ENCODE results near the gene FFAR1.
"Not testable (repeated sequence)": the region's sequence is repeated elsewhere in the genome, so short reads cannot be mapped to it uniquely, and the experiment has no call there.

FFAR1 gene

DNA sequence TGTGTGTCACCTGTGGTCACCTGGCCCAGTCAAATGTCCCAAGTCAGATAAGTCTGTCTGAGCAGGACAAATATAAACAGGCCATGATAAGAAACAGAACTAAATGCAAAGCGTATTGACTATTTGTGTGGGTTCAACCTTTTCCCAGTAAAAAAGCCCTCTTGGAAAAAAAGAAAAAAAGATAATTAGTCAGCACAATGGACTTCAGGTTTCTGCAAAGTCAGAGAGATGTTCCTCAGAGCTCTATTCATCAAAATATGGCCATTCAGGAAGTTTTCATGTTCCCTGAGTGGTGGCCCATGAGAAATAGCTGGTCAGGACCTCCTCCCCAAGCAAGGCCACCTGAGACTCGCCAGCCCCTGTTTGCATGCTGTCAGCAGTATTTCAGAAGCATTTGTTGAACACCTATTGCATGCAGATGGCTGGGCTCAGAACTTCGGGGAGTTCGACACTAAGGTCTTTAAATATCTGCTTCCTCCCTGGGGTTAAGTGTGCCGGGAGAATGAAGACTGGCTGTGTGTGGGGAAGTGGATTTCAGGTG is 13.2 kb downstream of the FFAR1 start:
- DNase-seq (ENCODE audit: low read depth): no peak

DNA sequence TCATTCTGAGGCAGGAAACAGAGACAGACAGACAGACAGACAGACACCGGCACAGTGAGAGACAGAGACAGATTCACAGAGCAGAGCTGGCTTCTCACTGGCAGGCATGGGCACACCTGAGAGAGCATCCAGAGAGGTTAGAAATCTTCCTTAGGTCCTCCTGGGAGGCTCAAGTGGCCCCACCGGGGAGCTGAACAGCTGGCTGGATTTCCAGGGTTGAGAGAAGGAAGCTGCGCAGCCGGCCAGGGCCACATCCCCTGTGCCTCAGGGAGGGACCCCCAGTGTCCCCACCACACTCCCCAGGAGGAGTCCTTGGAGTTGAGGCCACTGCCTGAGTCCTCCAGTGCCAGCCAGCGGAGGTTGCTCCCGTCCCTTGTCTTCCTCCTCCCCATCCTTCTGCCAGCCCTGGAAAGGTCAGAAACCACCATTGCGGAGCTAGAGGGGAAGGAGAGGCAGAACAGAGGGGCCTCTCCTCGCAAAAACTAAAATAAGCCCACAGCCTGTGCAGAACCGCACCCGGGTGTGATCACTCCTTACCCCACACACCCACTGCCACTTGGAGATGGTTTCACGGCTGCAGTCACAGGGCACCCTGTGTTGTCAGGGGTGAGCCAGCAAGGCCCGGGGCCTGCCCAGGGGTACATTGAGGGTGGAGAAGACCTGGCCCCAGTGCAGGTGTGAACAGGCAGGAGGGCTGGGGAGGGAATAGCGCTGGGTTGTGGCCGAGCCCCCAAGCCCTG is 14.7 kb downstream of the FFAR1 start:
- no peak for DNase-seq (ENCODE audit: low read depth)

DNA sequence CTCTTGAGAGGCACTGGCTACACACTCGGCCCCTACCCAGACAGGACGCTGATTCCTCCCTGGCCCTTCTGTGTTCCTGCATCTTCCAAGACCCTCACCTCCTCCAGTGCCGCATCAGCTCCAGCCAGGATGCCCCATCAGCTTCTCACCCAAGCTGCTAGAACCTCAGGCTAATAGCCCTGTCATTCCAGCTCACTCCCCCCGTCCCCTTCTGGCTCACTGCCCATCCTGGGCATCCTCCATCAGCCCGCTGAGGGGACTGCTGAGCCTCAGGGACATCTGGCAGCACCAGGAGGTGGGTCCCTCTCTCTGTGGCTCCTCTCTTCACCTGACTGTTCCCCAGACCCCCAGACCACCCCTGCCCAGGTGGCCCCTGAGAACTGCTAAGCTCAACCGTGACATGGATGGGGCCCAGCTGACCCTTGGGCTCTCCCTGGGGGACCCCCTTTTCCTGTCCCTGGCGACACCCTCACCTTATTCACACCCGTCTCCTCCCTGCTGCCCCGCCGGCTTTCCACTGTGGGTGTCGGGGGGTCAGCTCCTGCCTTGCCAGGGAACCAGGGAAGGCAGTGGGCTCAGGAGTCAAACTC is 15.4 kb downstream of the FFAR1 start:
- DNase-seq (ENCODE audit: low read depth): no peak

DNA sequence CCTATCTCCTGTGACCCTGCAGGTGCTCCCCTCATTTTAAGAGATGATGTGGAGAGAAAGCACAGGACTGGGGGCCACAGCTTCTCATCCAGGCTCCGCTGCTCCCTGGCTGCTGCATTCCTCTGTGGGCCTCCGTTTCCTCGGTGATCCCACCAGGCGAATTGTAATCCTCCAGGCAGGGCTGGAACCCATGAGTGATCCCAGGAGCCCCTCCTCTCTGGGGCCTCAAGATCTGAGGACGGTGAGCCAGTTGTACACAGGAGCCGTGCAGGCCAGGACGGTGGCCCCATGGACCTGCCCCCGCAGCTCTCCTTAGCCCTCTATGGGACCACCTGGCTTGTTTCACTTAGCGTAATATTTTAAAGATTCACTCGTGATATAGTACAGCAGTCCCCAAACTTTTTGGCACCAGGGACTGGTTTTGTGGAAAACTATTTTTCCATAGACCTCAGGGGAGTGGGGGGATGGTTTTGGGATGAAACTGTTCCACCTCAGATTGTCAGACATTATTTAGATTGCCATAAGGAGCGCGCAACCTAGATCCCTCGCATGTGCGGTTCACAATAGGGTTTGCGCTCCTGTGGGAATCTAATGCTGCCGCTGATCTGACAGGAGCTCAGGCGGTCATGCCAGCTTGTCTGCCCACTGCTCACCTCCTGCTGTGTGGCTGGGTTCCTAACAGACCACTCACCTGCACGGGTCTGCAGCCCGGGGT is 16.2 kb downstream of the FFAR1 start:
- no peak for DNase-seq (ENCODE audit: low read depth)

DNA sequence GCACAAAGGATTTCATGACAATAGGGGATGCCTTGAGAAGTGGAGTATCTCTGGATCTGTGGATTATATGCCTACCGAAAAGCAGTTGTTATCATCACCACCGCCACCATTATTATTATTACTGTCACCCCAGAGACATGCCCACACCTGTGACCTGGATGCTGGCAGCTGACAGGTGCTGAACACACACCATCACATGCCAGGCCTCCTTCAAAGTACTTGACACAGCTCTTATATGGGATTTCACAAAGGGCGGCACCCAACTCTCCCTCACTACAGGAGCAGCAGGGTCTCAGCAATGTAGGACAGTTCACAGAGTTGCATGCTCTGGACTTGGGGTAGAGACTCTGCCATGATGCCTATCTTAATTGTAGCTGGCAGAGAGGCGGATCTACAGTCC is 17.6 kb downstream of the FFAR1 start:
- no peak for DNase-seq (ENCODE audit: low read depth)

DNA sequence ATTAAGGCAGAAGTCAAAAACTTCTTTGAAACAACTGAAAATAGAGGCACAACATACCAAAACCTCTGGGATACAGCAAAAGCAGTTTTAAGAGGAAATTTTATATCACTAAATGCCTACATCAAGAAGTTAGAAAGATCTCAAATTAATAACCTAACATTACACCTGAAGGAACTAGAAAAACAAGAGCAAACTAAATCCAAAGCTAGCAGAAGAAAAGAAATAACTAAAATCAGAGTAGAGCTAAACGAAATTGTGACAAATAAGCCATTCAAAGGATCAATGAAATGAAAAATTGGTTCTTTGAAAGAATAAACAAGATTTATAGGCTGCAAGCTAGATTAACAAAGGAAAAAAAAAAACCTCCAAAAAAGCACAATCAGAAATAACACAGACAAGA is 20.7 kb downstream of the FFAR1 start:
- DNase-seq (ENCODE audit: low read depth): no peak

DNA sequence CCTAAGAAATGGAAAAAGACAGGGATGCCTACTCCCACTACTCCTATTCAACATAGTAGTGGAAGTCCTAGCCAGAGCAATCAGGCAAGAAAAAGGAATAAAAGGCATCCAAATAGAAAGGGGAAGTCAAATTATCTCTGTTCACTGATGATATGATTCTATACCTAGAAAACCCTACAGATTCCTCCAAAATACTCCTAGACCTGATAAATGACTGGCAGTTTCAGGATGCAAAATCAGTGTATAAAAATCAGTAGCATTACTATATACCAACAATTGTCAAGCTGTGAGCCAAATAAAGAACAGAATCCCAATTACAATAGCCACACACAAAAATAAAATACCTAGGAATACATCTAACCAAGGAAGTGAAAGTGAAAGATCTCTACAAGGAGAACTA is 21.8 kb downstream of the FFAR1 start:
- DNase-seq (ENCODE audit: low read depth): no peak

DNA sequence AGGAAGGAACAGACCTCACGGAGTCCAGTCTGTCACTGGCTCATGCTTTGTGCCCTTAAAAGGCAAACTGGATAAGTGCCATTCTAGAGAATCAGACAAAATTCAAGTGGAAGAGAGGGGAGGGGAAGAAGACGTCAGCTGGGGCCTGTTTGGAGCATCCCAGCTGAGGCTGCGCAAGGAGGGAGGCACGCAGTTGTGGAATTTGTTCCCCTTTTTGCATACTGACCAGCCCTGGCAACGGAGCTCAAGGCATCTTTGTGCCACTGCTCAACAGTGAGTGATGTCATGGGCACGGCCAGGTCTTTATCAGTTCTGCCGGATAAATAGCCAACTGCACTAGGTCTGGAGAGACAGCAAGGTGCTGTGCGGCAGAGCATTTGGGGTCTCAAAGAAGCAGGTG is 23.0 kb downstream of the FFAR1 start, which contains the start of gene GPR42:
Gene GPR42, plus strand, starts transcription at position 347 of the 400 bp plus-strand sequence. CDS start 292 bp downstream, outside the sequence.
- DNase-seq (ENCODE audit: low read depth): no peak

DNA sequence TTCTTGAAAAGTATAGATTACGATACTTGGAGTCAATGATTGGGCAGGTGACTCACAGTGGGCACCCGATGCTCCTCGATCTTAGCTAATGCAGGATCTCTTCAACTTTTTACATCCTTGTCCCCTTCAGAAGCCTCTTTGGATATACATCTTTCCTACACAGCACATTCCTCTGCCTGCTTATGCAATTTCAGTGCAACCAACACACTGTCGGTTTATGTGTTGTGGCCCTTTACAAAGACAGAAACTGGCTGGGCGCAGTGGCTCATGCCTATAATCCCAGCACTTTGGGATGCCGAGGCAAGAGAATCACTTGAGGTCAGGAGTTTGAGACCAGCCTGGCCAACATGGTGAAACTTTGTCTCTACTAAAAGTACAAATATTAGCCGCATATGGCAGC is 25.8 kb downstream of the FFAR1 start:
- DNase-seq (ENCODE audit: low read depth): no peak

DNA sequence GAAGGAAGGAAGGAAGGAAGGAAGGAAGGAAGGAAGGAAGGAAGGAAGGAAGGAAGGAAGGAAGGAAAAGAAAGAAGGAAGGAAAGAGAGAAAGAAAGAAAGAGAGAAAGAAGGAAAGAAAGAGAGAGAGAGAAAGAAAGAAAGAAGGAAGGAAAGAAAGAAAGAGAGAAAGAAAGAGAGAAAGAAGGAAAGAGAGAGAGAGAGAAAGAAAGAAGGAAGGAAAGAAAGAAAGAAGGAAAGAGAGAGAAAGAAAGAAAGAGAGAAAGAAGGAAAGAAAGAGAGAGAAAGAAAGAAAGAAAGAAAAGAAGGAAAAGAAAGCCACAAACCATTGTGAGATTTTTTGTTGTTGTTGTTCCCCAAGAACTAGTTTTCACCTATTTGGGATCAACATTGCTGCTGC is 26.3 kb downstream of the FFAR1 start:
- DNase-seq (ENCODE audit: low read depth): not testable (repeated sequence)

DNA sequence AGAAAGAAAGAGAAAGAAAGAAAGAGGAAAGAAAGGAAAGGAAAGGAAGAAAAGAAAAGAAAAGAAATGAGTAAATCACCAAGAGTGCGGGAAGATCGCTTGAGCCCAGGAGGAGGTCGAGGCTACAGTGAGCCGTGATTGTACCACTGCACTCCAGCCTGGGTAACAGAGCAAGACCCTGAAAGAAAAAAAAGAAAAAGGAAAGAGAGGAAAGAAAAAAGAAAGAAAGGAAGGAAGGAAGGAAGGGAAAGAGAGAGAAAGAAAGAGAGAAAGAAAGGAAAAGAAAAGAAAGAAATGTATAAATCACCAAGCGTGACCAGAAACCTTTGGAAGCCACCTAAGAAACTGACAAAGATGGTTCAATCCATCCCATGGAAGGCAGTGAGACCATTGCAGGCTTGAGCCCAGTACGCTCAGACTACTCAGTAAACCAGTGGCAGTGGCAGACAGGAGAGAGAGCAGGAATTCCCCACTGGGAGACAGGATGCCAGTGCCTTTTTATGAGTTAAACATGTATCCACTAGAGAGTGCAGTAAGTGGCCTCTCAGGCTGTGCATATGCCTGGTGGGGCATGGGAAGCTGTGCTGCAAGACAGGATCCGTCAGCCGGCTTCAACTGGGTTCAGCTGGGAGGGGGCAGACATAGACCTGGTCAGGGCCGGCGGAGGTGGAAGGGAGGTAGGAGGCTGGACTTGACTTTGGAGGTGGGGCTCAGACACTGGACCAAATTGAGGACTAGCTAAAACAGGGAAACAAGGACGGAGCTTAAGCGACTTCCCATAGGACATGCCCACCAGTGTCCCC is 28.0 kb downstream of the FFAR1 start:
- DNase-seq (ENCODE audit: low read depth): no peak

DNA sequence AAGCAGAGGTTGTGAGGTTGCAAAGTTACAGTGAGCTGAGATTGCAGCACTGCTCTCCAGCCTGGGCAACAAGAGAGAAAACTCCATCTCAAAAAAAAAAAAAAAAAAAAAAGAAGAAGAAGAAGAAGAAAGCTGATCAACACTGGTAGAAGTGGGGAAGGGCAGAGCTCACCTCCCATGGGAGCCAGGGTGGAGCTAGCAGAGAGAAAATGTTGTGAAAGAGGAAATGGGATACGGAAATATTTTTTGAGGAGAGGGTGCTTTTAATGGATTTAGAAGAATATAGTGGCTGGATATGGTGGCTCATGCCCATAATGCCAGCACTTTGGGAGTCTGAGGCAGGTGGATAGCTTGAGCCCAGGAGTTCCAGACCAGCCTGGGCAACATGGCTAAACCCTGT is 30.0 kb downstream of the FFAR1 start:
- no peak for DNase-seq (ENCODE audit: low read depth)

DNA sequence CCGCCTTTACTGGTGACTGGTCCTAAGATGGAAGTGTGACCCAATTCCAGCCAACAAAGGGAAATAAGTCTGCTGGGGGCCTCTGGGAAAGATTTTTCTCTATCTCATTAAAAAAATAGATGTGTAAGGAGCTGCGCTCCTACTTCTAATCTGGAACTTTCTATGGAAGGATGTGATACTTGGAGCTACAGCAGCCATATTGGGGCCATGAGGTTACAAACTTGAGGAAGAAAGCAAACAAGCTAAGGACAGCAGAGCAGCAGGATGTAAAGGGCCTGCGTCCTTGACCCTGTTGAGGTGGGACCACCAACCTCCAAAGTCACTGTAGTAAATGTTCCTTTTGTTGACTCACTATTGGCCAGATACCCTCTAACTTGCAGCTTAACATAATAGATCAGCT is 30.7 kb downstream of the FFAR1 start:
- DNase-seq (ENCODE audit: low read depth): no peak

DNA sequence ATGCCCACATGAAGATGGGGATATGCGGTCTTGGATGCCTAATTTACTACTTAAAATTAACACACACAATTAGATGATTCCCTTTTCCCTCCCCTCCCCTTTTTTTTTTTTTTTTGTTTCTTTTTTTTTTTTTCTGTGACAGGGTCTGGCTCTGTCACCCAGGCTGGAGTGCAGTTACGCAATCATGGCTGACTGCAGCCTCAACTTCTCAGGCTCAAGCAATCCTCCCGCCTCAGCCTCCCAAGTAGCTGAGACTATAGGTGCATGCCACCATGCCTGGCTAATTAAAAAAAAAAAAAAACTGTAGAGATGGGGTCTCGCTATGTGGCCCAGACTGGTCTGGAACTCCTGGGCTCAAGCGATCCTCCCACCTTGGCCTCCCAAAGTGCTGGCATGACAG is 31.8 kb downstream of the FFAR1 start:
- not testable (repeated sequence) for DNase-seq (ENCODE audit: low read depth)

DNA sequence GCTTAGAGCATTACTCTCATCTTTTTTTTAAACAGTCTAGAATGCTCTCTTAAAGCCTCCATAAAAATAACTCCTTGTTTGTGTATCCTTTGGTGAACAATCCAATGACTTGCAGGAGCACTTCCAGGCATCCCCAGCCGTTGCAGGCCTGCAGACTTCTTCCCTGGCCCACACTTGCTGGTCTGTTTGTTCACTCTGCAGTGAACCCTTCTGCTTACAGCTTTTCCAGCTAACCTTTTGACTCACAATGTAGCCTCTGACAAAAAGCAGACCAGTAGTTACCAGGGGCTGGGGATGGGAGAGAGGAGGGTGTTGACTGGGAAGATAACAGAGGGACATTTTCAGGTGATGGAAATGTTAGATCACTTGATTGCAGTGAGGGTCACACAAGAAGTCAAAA is 32.3 kb downstream of the FFAR1 start:
- DNase-seq (ENCODE audit: low read depth): no peak

DNA sequence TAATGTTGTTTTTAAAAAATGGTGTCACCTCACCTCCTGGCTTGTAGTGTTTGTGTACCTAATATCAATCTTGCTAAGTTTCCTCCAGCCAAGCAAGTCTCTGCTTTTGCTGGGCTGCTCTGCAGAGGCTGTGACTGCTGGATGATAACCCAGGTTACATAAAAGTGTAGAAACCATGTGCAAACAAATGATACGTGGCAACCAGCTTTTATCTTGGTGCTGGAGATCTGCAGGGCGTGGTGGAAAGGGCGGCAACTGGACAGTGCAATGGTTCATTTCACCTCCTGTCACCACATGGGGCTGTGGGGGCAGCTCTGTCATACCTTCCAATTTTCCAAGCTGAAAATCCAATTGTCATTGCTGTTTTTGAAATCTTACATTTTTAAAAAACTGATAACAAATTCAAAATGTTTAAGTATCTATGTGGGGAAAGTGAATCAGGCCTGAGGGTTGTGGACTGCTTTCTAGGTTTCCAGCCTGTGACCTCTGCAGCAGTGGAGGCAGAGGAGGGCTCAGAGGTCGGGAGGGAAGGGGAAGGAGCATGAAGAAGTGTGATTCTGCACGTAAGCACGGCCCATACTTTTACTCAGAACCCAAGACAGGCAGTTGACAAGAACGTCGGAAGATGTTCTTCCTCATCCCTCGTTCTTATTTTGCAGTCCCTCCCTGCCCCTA is 32.9 kb downstream of the FFAR1 start:
- DNase-seq (ENCODE audit: low read depth): no peak

DNA sequence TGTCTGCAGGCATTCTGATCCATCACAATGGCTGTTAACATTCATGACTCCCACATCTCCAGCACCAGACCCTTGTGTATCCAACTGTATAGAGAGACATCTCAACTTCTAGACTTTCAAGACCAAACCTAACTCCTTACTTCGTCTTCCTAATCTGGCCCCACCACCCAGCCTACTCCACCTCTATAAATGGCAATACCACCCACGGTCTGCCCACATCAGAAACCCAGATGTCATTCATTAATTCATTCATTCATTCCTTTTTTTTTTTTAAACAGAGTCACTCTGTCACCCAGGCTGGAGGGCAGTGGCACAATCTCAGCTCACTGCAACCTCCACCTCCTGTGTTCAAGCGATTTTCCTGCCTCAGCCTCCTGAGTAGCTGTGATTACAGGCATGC is 33.6 kb downstream of the FFAR1 start:
- no peak for DNase-seq (ENCODE audit: low read depth)

DNA sequence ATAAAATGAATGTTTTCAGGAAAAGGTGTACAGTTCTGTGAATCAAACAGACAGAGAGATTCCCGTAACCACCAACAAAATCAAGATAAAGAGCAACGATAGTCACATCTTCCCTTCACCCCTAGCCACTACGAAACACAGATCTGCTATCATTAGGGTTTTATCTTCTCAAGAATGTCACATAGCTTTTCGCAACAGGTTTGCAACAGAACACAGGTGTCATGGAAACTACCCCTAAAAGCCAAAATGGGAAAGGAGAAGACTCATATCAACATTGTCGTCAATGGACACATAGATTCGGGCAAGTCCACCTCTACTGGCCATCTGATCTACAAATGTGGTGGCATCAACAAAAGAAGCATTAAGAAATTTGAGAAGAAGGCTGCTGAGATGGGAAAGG is 34.2 kb downstream of the FFAR1 start:
- DNase-seq (ENCODE audit: low read depth): no peak

DNA sequence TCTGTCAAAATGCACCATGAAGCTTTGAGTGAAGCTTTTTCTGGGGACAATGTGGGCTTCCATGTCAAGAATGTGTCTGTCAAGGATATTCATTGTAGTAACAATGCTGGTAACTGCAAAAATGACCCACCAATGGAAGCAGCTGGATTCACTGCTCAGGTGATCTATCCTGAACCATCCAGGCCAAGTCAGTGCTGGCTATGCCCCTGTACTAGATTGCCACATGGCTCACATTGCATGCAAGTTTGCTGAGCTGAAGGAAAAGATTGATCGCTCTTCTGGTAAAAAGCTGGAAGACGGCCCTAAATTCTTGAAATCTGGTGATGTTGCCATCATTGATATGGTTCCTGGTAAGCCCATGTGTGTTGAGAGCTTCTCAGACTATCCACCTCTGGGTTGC is 35.8 kb downstream of the FFAR1 start:
- no peak for DNase-seq (ENCODE audit: low read depth)

DNA sequence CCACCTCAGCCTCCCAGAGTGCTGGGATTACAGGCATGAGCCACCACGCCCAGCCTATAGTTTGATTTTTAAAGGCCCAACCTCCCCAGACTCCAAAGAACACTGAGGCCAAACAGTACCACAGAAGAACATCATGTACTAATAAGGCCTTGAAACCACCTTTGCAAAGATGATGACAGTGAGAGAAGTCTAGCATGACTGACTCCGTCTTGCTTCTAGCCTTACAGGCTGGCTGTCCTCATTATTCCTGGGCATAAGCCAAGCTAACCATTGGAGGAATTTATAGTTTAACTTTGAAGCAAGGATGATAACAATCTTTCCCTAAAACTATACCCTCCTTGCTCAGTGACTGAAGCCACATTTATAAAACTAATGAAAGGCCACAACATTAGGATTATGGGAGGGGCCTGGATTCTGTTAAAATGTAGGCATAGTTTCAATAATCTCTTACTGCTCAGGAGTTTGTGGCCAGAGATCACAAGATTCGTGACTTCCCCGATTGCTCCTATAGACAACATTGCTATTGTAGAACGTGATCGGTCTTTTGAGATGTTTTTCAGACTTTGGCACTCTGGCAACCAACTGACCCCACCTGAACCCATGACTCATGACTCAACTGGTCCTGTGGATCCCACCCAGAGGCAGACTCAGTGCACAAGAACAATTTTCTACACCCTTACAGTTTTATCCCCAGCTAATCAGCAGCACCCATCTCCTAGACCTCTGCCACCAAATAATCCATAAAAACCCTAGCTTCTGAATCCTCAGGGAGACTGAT is 40.8 kb downstream of the FFAR1 start:
- no peak for DNase-seq (ENCODE audit: low read depth)
